Endothelial cell of hepatic sinusoid (primary cell): Measurements from ENCODE around the gene PVALB.

ENCODE experiments used
- in situ Hi-C: cut with HindIII; loops from 2 replicates; pipeline ENCODE4 v1.10.0; 2017; ENCODE audit warnings: low sequenced_read_pairs

PVALB gene, protein sequence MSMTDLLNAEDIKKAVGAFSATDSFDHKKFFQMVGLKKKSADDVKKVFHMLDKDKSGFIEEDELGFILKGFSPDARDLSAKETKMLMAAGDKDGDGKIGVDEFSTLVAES

DNA sequence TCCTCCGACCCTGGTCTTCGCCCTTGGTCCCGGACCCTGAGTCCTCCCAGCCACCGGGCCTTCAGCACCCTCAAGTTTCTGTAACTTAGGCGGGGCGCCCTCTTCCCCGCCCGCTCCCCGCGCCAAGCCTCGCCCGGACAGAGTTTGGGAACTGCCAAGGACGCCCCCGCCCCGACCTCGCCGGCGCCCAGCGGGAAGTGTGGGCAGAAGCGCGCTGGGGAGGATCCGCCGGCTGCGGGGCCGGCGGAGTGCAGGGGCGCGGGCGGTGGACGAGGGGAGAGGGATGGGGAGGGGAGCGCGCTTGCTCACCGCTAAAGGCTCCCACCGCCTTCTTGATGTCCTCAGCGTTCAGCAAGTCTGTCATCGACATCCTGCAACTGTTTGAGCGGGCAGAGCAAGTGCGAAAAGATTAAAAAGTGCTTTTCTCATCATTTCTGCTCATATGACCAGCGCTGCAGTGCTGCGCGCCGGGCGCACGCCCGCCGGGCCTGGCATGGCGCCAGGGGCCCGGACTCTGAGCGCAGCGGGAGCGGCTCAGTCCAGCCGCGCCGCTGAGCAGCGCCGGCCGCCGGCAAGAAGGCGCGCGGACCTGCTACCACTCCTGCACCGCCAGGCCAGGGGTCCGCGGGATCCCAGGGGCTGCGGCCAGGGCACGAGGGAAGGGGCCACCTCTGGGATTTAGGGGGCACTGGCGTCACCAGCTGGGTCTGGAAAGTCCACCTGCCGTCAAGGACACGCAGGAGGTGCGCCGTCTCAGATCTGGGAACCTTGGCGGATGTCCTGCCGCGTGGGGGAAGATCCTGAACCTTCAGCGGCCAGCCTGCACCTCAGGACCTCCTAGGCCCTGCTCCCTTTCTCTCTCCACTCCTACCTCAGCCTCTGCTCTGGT, at the start of gene PVALB:
PVALB (minus strand) TSS at position 400 of the 889 bp plus-strand sequence; CDS start at position 370, 30 bp downstream.
- in situ Hi-C loops, result no loop called here

DNA sequence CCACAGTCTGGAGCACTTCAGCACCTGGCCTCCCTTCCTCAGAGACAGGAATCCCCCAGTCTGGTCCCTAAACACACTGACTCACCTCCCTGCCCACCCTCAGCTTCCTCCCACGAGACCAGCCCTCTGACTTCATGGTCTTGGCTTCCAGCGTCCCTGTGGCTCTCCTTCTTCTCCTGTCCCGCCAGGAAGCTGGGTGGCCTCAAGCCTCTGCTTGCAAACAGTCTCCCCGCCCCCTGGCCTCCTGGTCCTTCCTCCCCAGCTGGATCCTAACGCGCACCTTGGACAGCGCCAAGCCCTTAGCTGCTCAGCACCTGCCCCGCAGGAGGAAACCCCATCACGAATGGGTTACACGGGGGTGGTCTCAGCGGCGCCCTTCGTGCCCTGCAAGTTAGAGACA, 48.5 kb upstream of the PVALB start:
- in situ Hi-C loops, result no loop called here

DNA sequence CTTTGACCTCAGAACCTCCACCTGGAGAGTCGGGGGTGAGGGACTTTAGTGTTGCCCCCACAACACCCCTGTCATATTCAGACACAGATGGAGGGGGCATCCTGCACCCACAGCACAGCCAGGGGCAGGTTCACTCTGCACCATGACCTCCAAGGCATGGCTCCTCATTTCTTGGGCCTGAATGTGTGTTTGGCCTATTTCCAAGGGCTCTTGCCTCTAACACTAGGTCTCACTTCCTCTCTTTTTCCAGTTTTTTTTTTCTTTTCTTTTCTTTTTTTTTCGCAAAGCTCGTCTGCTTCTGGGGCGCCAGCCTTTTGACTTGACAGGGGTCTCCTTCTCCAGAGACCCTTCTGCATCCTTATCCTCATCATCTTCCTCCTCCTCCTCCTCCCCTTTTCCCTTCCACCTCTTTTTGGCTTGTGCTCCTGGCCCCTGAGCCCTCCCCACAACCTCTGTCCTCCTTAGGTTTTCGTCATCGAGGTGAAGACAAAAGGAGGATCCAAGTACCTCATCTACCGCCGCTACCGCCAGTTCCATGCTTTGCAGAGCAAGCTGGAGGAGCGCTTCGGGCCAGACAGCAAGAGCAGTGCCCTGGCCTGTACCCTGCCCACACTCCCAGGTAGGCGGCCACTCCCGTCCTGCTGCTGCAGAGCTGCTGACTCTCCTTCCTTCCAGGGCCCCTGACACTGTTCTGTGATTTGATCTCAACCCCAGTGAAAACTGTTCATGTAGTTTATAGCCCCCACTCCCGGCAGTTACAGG, 47.8 kb upstream of the PVALB start:
- in situ Hi-C loops, result no loop called here

DNA sequence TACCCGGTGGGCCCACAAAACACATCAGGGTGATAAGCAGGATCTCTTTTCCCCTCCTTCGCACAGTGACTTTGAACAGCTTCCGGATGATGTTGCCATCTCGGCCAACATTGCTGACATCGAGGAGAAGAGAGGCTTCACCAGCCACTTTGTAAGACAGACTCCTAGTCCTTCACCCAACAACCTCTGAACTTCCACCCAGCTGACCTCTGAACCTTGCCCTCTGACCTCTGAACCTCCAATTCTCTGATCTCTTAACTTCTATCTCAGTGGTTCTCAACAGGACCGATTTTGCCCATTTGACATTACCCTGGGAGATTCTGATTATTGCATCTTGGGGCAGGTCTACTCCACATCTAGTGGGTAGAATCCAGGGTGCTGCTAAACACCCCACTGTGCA, 47.1 kb upstream of the PVALB start:
- in situ Hi-C loops, result no loop called here

DNA sequence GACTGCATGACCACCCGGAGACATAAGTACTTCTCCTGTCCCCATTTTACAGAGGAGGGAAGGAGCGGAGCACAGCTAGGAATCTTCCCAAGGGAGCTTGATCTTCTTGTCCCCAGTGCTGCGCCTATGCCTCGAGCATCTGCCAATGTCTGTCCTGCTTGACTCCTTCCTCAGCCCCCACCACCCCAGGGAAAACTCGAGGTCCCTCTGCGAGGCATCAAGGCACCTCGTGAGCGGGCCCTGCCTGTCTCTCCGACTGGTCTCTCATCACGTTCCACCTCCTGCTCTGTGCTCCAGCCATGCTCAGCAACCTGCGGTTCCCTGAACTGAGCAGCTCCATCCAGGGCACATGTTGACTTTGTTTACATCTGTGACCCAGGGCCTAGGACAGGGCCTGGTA, 46.4 kb upstream of the PVALB start:
- in situ Hi-C loops, result no loop called here

DNA sequence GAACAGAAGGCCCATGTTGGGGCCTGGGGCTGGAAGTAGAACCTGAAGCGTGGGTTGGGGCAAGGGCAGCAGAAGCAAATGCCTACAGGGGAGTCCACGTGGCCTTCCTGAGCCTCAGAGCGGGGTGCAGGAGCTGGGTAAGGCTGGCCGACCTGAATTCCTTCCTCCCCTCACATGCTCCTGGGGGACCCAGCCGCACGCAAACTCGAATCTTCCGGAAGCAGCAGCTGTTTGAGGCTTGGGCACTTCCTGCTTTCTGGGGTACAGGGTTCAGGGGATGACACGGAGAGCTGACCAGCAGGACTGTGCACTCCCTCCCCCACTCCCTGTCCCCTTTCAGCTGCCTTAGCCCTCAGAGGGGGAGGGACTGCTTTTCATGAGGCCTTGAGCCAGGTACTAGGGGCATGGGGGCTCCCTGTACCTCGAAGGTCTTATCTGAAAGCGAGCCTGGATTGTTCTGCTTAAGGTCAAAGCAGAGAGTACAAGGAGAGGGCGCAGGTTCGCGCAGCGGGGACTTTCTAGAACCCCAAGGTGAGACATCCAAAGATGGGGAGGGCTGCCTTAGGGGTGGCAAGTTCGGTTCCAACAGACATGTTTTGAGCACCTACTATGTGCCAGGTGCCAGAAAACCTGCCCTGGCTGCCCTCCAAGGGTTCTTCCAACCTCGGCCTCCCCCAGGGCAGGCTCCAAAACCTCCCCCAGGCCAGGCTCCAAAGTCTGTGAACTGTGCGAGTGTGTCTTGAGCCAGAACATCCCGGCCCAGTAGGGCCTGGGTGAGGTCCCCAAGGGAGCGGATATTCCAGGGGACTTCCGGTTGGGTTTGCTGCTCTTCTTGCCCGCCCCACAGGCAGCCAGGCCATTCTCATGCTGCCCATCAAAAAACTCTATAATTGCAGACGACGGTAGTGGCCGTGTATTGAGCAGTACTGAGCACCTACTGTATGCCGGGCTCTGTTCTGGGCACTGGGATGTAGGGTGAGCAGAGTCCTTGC, 45.7 kb upstream of the PVALB start:
- in situ Hi-C loops, result no loop called here

DNA sequence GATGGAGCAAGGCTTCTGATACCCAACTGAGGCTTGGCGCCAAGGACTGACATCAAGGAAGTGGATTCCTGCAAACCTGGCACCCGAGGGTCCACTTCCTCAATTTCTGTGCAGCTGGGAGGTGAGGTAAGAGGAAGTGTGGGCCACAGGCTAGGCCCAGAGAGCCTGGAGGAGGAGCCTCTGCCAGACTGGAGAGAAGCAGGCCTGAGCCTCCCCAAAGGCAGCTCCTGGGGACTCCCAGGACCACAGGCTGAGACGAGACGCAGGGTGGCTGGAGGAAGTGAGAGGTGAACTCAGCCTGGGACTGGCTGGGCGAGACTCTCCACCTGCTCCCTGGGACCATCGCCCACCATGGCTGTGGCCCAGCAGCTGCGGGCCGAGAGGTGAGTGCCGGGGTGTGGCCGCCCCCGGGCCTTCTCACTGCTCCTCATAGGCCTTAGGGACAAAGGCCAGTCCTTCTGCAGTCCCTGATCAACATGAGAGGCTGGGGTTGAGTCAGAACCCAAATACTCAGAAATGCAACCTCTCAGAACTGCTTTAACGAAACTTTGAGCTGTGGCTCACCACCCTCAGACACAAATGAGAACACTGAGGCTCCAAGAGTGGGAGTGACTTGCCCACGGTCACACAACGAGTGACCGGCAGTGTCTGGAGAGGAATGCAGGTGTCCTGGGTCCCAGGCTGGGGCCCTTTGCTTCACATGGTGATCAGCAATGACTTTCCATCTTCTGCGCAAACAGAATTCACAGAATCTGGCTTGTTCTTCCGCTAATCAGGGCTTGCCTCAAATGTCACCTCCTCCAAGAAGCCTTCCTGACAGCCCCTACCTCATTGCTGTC, 44.2 kb upstream of the PVALB start, which contains the start of gene NCF4:
NCF4 (plus strand) TSS at position 186 of the 839 bp plus-strand sequence; CDS start at position 352, 166 bp downstream.
- in situ Hi-C loops, result no loop called here

DNA sequence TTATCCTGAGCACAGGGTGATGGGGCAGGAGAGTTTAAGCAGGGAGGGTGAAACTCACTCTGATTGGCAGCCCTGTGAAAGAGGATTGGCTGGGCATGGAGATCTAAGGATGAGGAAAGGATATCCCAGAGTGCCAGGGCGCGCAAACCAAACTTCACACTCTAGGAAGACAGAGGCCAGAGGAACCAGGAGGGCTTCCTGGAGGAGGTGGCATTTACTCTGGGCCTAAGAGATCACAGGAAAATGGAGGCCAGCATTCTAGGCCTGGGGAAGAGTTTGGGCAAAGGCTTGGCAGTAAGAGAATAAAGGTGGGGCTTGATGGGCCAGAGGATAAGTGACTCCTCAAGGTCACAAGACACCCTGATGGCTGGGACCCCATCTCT, 43.6 kb upstream of the PVALB start:
- in situ Hi-C loops, result no loop called here

DNA sequence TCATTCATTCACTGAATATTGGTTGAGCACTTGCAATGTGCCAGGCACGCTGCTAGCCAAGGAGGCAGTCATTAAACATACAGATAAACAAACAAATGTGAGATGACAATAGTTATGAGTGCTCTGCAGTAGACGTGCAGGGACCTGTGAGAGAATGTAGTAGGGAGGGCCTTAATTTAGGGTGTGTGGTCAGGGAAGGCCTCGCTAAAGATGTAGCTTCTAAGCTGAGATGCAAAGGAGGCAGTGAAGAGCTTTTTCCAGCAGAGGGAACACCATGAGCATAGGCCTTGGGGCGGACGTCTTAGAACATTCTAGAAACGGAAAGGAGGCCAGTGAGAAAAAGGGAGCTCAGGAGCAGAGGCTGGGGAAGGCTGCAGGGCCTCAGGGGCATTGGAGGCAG, 43.2 kb upstream of the PVALB start:
- in situ Hi-C loops, result no loop called here

DNA sequence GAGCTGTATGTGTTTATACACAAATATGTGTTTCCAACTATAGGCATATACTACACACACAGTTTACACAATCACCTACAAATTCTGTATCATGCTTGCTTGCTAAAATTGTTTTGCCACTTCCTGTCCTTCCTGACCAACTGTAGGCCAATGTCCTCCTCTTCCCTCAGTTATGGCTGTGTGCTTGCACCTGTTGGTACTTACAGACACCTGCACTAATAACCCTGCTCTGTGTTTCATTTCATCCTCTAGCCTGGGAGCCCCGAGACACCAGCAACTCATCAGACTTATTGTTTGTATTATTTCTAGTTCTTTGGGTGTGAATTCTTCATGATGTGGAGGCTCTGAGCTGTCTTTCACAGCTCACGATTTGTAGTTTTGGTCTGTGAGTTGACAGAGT, 42.1 kb upstream of the PVALB start:
- in situ Hi-C loops, result loop anchor here (5.0 kb wide), 1 partner anchor 317 kb away; no protein-coding TSS in a partner anchor

DNA sequence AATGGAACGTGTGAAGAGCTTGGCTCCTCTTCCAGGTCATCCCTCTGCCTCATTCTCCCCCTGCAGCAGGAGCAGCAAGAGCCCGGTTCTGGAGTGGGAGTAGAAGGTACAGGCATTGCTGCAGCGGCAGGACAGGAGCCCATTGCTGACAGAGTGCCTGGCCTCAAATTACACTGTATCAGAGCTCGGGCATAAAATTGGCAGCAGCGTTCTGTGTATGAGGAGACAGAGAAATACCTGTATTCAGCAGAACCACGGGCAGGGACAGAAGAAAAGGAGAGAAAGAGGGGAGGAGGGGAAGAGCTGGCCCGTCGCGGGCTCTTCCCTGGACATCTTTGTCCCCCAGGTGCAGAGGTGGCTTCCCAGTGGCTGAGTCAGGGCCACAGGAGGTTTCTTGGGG, 41.3 kb upstream of the PVALB start:
- in situ Hi-C loops, result loop anchor here (5.0 kb wide), 1 partner anchor 316 kb away; no protein-coding TSS in a partner anchor

DNA sequence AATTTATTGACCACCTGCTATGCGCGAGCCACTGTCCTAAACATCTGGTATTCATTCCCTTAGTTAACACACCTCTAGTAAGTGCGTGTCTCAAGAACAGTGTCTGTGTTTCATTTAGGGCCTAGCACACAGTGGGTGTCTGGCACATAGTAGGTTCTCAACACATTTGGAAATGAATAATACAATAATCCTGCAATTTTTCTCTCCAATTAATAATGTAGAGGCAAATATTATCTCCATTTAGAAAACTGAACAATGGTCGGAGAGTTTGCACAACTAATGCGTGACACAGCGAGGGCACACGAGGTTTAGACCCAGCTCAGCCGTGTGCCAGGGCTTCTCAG, 39.9 kb upstream of the PVALB start:
- in situ Hi-C loops, result loop anchor here (5.0 kb wide), 1 partner anchor 314 kb away; no protein-coding TSS in a partner anchor

DNA sequence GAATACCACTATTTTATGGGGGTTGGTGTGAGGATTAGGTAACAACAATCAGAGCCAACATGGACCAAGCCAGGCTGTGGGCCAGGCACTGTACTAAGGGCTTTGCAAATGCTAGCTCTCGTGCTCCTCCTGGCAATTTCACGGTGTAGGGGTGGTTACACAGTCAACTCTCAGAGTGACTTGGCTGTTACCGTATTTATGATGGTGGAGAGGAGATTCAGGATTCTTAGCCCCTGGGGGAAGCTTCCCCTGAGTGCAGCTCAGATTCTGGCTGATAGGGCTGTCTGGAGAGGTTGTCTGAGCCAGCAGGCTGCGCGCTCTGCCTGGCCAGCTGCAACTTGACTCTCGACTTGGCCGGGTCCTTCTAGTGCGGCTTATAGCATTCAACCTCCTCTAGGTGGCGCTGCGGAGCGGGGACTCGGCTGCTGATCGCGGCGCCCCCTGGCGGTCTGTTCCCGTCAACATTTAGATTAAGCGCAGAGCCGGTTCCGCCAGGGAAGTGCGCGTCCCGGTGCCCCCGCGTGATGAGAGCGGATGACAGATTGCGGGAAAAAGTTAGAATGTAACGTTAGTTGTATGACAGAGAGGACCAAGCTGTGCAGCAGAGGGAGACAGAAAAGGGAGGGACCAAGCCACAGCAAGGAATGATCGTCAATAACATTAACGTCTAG, 39.4 kb upstream of the PVALB start:
- in situ Hi-C loops, result loop anchor here (5.0 kb wide), 1 partner anchor 314 kb away; no protein-coding TSS in a partner anchor

DNA sequence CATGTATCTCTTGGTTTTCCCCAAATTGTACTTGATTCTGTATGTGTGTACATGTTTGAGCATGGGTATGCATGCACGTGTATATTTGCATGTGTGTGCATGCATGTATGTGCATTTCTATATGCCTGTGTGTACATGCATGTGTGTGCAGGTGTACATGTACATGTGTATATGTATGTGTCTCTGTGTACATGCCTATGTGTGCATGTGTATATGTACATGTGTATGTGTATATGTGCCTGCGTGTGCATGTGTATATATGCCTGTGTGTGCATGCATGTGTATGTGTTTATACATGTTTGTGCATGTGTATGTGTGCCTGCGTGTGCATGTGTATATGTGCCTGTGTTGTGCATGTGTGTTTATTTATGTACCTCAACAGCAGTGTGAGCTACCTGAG, 38.6 kb upstream of the PVALB start:
- in situ Hi-C loops, result loop anchor here (5.0 kb wide), 1 partner anchor 313 kb away; no protein-coding TSS in a partner anchor

DNA sequence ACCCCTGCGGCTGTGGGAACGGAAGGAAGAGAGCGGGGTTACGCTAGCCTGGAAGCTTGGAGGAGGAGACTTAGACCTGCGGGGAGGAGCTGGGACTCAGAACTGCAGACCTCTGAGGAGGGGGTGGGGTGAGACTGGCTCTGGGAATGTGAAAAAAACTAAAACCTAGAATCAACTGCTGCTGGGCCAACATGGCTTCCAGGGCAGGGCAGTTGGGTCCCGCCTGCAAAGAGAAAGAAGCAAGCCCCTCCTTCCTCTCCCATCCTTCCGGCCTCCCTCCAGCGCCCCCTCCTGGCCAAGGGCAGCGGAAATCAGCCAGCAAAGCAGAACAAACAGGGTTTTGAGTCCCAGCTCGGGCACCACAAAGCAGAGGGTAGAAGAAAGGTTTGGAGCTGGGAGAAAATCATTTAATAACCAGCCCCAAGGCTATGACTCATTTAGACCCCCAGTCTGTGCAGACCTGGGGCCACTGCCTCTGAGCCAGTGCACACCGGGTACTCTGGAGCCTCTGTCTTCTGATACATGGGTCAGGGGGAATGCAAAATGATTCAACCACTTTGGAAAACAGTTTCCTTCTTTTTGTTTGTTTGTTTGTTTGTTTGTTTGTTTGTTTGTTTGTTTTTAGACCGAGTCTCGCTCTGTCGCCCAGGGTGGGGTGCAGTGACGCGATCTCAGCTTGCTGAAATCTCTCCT, 36.7 kb upstream of the PVALB start:
- in situ Hi-C loops, result no loop called here

DNA sequence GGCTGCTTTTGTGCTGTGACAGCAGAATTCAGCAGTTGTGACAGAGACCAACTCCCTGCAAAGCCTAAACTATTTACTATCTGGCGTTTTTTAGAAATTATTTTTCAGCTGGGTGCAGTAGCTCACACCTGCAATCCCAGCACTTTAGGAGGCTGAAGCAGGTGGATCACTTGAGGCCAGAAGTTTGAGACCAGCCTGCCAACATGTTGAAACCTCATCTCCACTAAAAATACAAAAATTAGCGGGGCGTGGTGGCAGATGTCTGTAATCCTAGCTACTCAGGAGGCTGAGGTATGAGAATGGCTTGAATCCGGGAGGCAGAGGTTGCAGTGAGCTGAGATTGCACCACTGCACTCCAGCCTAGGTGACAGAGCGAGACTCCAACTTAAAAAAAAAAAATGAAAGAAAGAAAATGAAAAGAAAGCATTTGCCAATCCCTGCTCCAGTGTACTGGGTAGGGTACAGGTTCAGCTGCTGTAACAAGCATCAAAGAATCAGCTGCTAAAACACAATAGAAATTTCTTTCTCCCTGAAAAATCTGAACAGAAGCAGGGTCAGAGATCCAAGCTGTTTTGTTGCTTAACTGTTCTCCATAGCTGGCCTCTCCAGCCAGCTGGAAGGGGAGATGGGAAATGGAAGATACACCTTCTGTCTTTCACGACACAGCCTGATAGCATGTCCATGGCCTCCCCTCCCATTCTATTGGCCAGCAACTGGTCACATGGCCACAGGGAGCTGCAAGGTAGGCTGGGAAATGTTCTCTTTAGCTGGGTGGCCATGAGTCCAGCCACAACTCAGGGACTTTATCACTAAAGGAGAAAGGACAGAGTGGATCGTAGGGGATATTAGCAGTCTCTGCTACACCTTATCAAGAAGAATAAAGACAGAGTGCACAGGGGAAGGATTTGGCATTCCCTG, 35.5 kb upstream of the PVALB start:
- in situ Hi-C loops, result no loop called here

DNA sequence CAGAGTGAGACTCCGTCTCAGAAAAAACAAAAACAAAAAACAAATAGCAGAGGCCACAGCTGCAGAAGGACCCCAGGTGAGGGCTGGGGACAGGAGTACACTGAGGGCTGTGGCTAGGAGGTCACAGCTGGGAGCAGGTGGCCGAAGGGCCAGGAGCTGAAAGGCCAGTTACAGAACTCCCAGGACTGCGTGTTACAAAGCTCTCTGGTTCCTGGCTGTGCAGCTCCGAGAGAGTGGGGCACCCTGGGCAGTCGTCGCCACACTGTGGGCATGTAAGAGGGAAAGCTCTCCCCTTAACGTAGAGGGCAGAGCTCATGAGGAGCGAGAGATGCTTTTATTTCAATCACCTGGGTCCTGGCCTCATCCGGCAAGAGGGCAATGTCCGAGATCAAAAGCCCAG, 33.8 kb upstream of the PVALB start:
- in situ Hi-C loops, result no loop called here
